T-helper 2 cell (primary cell): Measurements from ENCODE around the gene AMMECR1.
"Not testable (repeated sequence)": the region's sequence is repeated elsewhere in the genome, so short reads cannot be mapped to it uniquely, and the experiment has no call there.

Experiments
- DNase-seq, 5 experiments: peaks; one replicate each; pipeline versions ENCODE4 v3.0.0 to v3.0.0-alpha.2; 2012 to 2022
- total RNA-seq, 2 donors: gene quantifications; one replicate each; lab custom pipeline; 2026; lab: John Stamatoyannopoulos, UW

The AMMECR1 gene
- total RNA-seq, result 24.6 to 49.4 reads per million in 2 donors

DNA sequence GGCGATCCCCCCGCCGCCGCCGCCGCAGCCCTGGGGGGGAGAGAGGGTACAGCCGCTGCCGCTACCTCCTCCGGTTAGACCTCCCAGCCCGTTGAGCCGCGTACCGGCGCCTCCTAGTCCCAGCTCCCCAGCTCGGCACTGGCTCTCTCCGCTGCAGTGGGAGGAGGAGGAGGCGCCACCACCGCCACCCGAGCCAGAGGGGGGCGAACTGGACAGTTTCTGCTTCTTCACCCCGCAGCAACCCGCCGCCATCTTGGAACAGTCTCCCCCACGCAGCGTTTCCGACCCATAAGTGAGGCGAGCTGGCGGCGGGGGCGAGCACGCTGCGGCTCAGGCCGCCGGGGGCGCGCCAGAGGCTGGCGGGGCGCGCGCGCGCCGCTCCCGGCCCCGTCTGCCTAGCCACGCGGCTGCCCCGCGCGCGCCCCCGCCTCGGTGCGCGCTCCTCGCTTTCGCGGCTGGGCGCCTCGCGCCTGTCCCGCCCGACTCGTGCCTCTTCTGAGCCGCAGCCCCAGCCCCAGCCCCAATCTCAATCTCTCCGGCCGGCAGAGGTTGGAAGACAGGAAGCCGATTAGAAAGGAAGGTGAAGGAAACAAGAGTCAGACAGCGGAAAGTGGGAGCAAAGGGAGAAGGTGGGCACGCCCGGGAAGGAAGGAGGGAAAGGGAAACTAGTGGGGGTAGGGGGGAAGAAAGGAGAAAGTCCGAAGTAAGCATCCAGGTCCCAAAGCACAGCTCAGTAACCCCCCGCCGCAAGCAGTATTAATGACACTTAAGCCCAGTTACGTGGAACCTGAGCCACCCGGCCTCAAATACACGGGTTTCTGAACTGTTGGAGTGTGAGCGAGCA is at the start of gene AMMECR1:
Gene AMMECR1 (minus strand): TSS at position 266 of the 844 bp plus-strand sequence. CDS start 14 bp downstream, at position 252.
- DNase-seq, result peak; percentile 56 to 93 (median 77)

DNA sequence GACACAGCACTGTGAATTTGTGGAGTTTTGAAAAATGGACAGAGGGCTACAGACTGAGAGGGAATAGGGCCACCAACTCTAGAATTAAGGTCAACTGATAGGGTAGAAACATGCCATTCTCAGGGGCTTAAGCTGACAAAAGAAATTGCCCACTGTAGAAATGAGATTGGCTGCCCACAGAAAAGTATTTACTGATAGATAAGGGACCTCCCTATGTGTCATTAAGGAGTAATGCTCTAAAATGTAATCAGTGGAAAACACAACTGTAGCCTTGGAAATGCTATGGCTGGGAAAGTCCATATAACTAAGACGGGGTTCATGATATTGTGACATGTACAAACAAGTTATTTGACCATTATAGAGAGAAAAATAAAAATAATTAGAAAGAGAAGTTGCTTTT is 45.4 kb upstream of the AMMECR1 start:
- DNase-seq, result no peak

DNA sequence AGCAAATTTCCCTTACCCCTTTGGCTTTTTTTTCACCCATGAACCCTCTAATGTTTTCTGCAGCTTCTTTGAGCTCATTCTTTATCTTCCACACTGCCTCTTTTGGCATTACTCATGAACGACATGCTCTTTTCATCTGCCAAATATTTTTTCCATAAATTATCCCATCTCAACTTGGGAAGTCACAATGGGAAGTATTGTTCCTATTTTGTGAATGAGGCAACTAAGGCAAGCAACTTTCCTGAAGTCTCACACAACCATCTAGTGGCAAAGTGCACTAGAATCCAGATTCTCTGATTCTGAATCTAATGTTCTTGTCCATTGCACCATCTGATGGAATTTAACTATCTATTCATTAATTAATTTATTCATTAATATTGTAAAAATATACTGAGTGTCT is 41.4 kb upstream of the AMMECR1 start:
- no peak for DNase-seq

DNA sequence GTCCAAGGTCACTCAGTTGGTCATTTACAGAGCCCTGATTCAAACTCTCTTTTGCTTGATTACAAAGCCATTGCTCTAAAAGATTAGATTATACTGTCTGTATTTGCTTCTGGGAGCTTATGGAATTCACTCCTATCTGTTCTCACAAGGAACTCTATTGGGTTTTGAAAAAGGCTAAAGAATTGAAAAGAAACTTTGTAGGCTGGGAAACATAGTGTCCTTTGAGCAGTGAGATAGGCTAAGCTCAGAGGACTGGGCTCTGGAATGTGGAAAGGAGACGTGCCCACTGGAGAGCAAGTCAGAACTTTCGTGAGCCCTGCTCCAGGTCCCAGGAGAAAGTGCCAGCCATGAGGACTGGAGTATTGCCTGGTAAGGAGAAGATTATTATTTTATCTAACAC is 40.7 kb upstream of the AMMECR1 start, which contains the start of gene RTL9:
Gene RTL9 (plus strand): TSS at position 301 of the 400 bp plus-strand sequence. CDS start 91,770 bp downstream, outside the sequence.
- DNase-seq, result no peak

DNA sequence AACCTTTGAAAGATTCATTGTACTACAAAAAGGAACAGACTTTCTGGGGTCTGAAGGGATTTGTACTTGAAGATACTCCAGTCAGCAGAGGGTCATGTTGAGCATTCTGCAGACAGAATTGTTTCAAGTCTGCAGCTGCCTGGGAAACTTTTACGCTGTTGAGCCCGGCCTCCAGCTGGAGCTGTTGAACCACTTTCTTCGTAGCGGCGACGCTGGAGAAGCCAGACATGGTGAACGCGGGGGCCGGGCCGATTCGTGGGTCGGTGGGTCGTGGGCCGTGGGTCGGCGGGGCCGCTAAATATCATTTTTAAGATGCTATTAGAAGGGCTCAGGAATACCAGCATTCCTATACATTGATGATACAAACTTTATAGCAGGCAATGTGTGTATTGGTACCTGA is 28.8 kb upstream of the AMMECR1 start:
- DNase-seq, result no peak

DNA sequence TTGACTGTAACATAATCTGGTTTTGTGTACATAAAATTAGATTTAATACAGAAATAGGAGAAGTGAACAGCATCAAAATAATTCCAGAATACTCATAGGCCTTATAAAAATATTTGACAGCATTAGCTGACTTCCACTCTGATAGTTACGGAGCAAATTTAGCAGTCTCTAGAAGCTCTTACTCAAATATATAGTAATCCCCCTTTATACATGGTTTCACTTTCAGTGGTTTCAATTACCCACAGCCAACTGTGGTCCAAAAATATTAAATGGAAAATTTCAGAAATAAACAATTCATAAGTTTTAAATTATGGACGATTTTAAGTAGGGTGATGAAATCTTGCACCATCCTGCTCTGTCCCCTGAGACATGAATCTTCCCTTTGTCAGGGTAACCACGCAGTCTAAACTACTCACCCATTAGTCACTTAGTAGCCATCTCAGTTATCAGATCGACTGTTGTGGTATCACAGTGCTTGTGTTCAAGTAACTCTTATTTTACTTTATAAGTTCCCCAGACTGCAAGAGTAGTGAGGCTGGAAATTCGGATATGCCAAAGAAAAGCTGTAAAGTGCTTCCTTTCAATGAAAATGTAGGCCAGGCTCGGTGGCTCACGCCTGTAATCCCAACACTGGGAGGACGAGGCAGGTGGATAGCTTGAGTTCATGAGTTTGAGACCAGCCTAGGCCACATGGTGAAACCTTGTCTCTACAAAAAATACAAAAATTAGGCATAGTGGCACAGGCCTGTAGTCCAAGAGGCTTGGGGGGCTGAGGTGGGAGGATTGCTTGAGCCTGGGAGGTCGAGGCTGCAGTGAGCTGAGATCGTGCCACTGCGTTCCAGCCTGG is 23.5 kb upstream of the AMMECR1 start:
- DNase-seq, result peak in 1 of 5 experiments; percentile 11

DNA sequence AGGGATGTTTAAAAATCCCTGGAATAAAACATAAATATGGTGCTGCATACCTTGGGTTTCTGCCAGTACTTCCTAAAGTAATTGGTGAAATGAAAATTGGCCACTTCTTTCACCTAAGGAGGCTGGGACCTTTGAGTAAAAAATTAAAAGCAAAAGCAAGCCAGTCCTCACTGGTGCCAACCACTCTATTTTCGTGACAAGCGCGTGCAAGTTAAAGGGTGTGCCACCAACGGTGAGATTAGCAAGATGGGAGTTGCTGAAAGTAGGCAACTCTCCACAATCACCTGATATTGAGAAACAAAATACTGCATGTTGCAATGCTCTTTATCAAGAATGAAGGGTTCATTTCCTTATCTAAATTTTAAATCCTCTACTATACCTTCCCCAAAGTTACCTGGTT is 21.1 kb upstream of the AMMECR1 start:
- no peak for DNase-seq

DNA sequence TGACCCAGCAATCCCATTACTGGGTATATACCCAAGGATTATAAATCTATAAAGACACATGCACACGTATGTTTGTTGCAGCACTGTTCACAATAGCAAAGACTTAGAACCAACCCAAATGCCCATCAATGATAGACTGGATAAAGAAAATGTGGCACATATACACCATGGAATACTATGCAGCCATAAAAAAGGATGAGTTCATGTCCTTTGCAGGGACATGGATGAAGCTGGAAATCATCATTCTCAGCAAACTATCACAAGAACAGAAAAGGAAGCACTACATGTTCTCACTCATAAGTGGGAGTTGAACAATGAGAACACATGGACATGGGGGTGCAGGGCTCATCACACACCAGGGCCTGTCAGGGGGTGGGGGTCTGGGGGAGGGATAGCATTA is 15.6 kb upstream of the AMMECR1 start:
- not testable (repeated sequence) for DNase-seq

DNA sequence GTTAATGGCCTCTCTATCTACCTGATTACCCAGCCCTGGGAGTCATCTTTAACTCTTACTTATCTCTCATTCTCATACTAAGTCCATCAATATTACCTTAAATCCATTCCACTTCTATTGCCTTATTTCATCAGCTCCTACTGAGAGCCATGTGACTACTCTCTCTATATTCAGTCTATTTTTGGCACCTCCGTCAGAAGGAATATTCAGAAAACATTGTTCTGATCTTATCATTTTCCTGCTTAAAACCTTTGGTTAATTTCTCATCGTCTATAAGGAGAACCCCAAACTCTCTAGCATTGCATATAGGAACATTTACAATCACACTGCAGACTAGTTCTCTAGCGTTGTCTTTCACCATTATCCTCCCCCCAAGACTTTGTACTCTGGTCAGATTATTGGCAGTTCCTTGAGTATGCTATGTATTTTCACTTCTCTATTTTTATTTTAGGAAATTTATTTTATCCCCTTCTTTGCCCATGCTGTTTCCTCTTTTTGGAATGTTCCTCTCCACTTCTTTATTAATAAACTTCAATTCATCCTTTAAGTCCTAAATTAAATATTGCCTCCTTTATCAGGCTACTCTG is 13.7 kb upstream of the AMMECR1 start:
- no peak for DNase-seq

DNA sequence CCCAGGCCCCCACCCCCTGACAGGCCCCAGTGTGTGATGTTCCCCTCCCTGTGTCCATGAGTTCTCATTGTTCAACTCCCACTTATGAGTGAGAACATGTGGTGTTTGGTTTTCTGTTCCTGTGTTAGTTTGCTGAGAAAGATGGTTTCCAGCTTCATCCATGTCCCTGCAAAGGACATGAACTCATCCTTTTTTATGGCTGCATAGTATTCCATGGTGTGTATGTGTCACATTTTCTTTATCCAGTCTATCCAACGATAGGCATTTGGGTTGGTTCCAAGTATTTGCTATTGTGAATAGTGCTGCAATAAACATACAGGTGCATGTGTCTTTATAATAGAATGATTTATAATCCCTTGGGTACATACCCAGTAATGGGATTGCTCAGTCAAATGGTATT is 10.7 kb upstream of the AMMECR1 start:
- not testable (repeated sequence) for DNase-seq

DNA sequence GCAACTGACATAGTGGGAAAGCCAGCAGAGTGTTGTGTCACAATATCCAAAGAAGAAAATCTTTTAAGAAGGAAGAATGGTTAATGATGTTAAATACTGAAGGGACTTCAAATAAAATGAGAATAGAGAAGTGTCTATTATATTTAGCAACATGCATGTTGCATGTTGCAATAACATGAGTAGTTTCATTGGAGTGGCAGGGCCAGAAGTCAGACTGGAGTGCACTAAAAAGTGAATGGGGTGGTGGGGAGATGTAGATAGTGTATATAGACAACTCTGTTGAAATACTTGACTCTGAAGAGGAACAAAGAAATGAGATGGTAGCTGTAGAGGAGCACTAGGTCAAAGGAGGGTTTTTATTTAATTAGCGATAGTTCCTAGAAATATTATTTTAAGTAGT is 9.5 kb upstream of the AMMECR1 start:
- no peak for DNase-seq

DNA sequence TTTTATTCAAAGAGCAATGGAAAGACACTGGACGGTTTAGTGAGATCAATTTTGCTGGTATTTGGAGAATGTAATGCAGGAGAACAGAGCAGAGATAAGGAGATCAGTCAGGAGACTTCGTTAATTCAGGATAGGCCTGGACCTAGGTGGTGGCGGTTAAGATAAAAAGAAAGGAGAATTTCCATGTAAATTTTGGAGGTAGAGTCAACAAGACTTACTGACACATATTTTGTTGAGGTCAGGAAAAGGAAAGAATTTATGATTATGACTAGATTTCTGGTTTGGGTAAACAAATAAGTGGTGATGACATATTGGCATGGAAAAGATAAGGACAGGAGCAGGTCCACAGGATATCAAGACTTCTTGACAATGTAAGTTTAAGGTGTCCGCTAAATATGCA is 8.8 kb upstream of the AMMECR1 start:
- no peak for DNase-seq

DNA sequence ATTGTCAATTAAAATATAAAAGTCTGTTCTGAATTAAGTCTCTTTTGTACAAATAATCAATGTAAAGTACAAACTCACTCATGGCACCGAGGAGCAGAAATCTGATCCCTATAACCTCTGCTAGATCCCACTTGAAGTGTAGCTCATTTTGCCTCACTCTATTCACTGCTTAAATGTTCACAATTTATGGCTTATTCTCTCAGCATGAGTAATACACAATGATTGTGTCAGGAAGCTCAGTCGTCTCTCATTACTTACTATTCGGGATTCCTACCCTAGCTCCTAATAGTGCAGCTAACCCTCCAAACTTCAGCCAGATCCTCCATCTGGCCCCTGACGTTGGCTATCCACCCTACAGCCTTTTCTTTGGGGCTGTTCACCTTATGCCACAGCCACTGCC is 4.7 kb upstream of the AMMECR1 start:
- DNase-seq, result no peak

DNA sequence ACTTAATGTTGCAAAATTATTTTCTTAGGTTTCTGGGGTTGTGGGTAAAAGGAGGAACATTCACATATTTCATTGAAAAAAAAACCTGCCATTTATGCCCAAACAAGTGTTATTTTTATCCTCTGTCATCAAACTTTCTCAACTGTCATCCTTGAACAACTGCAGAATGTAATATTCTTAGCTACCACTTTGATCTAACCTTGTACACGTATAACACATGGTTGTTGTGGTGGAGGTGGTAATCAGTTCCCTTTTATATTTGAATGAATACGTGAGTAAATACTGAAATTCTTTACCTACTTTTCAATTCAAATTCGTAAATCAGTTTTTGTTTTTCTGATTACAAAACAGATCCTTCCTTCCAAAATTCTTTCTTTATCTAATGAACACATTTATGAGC is 3.8 kb upstream of the AMMECR1 start:
- peak in 1 of 5 experiments; percentile 4 for DNase-seq

DNA sequence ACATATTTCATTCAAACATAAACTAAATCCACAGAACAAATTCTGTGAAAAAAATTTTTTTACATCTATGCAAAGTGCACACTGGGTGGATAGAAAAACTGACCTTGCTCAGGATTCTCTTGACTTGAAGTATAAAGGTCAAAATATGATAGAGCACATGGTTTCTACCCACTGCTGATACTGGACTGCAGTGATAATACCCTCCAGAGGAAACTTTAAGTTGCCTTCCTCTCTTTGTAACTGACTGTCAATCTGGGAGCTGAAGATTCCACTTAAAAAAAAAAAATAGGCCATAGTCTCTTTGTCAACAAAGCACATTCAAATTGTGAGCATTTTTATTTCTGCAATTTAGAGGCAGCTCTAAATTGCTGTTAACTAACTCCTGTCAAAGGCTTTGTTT is 3.2 kb upstream of the AMMECR1 start:
- no peak for DNase-seq

DNA sequence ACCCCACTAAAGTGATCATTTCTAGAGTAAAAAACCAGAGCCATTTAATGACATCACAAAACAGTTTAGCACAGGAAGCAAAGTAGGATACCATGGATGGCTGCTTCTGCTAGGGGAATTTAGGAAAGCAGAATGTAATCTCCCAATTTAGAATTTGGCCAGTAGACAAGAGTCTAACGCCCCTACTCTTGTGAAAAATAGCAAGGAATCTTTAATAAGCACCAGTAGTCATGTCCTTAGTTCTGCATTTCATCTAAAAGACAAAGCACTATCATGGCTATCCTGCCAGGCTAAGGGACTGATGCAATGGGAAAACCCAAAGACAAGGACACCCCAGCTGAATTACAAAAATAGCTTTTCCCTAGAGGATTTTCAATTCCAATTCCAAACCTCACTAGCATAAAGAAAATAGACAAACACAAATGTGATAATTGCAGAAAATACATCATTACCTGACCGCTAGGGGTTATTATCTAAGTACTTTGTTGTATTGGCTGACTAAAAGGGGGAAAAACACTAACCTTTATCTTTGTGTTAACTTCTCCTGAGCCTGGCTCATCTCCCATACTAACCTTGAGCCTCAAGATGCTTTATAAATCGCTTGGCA is 2.6 kb upstream of the AMMECR1 start:
- DNase-seq, result no peak

DNA sequence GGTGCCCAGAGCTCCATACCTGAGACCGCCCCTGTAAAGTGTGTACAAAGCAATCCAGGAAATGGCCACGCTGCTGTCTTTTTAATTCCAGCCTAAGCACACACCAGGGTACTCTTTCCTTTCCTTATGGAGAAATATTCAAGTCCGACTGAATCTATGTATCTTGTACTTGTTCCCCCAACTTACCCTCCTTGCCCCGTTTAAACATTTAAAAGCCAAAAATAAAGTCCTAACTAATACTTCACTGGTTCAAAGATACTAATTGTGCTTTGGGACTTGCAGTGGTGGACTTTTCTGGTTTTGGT is 731 bp upstream of the AMMECR1 start:
- DNase-seq, result no peak

DNA sequence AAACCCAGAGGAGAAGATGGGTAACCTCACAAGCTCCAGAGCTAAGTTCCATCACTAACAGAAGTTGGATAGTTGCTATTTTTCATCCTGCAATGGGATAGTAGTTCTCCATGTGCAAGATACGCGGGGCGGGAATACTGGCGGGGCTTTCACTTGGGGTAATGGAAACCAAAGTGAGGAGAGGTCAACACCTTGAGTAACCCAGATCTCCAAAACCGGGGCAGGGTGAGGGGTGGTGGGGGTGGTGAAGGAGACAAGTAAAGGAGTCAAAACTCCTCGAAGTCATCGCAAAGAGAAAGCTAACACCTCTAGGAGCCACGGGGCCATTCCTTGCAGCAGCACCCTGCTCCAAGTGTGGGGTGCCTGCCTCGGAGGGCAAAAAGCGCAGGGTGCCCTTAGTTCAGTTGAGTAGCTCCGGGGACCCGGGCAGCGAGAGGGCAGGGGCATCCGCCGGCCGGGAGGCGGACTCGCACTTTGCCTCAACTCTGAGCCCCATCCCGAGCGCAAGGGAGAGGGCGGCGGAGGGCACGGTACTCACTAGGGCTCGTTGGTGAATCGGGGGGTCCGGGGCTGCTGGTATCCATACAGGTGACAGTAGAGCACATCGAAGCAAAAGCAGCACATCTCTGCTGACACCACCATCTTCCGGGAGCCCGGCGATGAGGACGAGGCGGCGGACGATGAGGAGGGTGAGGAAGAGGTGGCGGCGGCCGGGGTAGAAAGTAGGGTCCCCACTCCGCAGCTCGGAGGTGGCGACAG is 645 bp downstream of the AMMECR1 start:
- DNase-seq, result peak in 4 of 5 experiments; percentile 2 to 35 (median 11)

DNA sequence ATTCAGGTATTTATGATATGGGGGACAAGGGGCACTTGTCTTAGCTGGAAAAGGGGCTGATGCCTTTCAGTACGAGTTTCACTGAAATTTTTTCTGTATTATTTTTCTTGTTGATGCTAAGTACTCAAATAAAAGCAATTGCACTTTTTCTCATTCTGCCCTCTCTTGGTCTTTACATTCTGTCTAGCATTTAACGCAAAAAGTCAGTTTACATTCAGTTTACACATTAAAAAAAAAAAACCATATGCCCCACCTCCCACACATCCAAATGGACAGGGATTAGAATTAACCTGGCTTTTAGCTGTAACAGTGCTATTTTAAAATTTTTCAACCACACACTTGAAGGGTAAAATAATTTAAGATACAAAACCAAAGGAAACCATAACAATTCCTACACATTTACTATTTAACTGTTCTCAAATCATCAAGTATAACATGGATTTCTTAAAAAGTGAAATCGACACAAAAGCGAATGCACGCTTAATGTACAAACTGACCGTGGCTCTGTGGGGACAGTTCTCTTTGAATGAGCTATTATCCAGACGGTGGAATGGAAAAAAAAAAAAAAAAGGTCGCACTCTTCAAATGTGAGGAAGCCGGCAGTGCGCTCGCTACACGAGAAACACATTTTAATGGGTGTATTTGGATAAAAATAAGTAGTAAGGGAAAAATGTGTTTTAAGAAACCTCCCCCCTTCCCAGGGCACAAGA is 1.4 kb downstream of the AMMECR1 start:
- peak in 1 of 5 experiments; percentile 4 for DNase-seq

DNA sequence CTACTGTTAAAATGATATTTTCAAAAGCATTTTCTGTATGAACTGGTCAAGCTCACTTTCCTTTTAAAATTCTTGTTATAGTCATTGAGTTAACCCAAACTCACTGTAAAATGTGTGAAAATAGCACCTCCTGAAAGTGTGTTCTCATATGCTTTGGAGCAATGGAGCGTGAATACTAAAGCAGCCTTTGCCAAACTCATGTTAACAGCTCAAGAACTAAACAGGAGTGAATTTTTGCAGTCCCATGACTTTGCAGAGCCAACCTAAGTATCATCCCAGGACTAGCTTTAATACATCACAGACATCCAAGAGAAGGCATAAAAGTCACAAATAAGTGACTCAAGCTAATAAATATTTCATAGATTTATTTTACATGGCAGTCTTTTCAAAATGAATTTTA is 2.3 kb downstream of the AMMECR1 start:
- DNase-seq, result no peak

DNA sequence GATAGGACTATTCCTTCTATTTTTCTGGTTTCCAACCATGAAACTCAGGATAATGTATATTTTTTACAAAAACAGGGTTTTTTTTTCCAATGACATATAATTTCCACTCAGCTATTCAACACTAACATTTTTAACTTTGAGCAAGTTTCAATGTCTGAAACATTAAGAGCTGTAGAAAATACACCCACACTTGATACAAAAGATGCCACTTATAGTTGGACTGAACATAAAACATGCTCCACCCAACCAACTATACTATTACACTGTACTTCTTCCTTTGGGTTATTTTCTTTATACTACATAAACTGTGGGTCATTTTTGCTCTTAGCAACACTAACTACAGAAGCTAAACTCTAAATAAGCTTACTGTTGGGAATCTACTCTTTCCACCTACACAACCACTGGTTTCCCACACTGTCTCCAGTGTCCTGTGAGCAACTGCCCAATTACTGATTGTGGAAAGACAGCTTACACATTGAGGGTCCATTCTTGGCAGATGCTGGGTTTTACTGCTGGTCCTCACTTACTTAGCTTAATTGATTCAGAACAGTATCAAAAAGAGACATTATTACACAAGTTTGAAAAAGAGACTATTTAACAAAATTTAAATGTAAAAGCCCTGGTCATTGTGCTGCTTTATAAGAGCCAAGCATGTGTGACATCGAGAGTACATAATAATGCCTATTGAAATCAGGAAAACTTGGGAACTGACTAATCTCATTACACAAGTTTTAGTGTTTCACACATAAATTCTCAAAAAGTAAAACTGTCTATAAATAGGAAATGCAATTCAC is 6.3 kb downstream of the AMMECR1 start:
- DNase-seq, result no peak
